ENCODE results near the gene TOGARAM2.

- TF ChIP-seq CTCF (optimal IDR thresholded peaks at IDR 0.05 in 1 of 3, IDR thresholded peaks at IDR 0.05 in 1 of 3, conservative IDR thresholded peaks at IDR 0.05 in 1 of 3; ENCODE audit: extremely low read depth in 1 of 3, insufficient read depth in 2 of 3, low read length in 3 of 3) (no peak), EZH2 (IDR thresholded peaks at IDR 0.05; ENCODE audit: low read length) (no peak)
These were observed 40.8 kb downstream of the TOGARAM2 start for GRCh38 chr2:29021886-29022285.

All from keratinocyte (primary cell).